ENCODE measurements around the gene MTHFD1.

MTHFD1 gene

GRCh38 chr14:64423987-64424386 is 35.8 kb downstream of the MTHFD1 start:
- no peak overlapping the region for H3K9ac ChIP-seq (ENCODE audit: low read depth, low read length)
- H3K27me3 ChIP-seq (ENCODE audit: insufficient read depth, low read length) = no peaks in the 10 kb centered on the region
- no peak overlapping the region for H3K27ac ChIP-seq (ENCODE audit: low read depth, low read length)
- H3K4me1 ChIP-seq (ENCODE audit: insufficient read depth, low read length) = no peaks in the 10 kb centered on the region
- peaks cover 92% of the 10 kb centered on the region for H3K36me3 ChIP-seq (ENCODE audit: insufficient read depth, low read length)
- 95% methylated on average over 6 of the region's 6 CpGs for WGBS
- H3K9me3 ChIP-seq (ENCODE audit: insufficient read depth, low read depth, low read length) = no peaks in the 10 kb centered on the region
- H3K4me3 ChIP-seq (ENCODE audit: low read length) = no peak overlapping the region

GRCh38 chr14:64434528-64434927 is 46.4 kb downstream of the MTHFD1 start:
- H3K36me3 ChIP-seq (ENCODE audit: insufficient read depth, low read length) = peaks cover 97% of the 10 kb centered on the region

DNA sequence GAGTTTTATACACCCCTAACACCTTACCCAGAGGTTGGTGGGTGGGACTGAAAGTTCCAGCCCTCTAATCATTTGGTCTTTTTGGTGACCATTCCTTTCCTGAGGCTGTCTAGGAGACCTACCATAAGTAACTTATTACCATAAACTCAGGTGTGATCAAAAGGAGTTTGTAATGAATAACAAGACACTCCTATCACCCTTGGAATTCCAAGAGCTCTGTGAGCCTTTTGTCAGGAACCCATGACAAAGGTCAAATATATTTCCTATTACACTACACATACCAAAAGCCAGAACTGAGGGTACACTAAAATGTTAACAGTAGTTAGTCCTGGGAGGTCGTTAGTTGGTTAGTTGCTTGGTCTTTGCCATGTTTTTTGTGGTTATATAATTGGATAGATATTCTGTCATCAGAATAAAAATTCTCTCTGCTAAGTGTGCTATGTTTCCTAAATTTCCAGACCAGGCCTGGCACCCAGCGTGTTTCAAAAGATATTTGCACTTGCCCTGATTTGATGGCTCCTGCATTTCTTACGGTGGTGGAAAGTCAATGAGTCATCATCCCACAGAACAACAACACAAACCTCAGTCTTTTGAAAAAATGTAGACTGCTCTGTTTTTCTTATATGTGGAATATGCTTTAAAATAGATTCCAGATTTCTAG is 50.2 kb downstream of the MTHFD1 start:
- no peaks in the 10 kb centered on the region for H3K4me1 ChIP-seq (ENCODE audit: insufficient read depth, low read length)
- no peak overlapping the region for H3K4me3 ChIP-seq (ENCODE audit: low read length)
- peaks cover 94% of the 10 kb centered on the region for H3K36me3 ChIP-seq (ENCODE audit: insufficient read depth, low read length)
- no peak overlapping the region for H3K9ac ChIP-seq (ENCODE audit: low read depth, low read length)
- no peak overlapping the region for H3K27ac ChIP-seq (ENCODE audit: low read depth, low read length)
- H3K27me3 ChIP-seq (ENCODE audit: insufficient read depth, low read length) = no peaks in the 10 kb centered on the region
- WGBS = 99% methylated on average over 3 of the region's 3 CpGs
- no peaks in the 10 kb centered on the region for H3K9me3 ChIP-seq (ENCODE audit: insufficient read depth, low read depth, low read length)

More at GRCh38 chr14:64434528-64434927, 46.4 kb downstream of the MTHFD1 start:
- Histone ChIP-seq H3K27ac (ENCODE audit: low read depth, low read length) (no peak overlapping the region), H3K9ac (ENCODE audit: low read depth, low read length) (no peak overlapping the region), H3K9me3 (ENCODE audit: insufficient read depth, low read depth, low read length) (no peaks in the 10 kb centered on the region), H3K4me3 (ENCODE audit: low read length) (no peak overlapping the region), H3K4me1 (ENCODE audit: insufficient read depth, low read length) (no peaks in the 10 kb centered on the region), H3K27me3 (ENCODE audit: insufficient read depth, low read length) (no peaks in the 10 kb centered on the region)
- WGBS = 92% methylated on average over 3 of the region's 3 CpGs

DNA sequence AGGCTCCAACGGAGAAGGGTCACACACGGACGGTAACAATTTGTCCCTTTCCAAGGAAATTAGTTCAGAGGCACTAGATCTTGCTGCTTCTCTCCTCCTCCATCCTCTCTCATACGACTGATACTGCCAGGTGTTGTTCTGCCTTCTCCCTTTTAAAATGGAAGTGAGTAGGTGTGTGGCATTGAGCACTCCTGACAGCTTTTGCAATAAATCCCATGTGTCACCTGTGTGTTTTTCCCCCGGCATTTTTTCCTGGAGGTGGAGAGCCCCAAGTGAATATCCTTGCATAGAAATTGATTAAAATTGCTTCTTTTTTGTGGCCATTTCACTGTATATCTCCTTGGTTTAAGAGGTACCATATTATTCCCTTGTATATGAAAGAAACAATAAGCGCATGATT is 51.0 kb downstream of the MTHFD1 start:
- WGBS = 95% methylated on average over 6 of the region's 6 CpGs
- no peak overlapping the region for H3K9ac ChIP-seq (ENCODE audit: low read depth, low read length)
- no peaks in the 10 kb centered on the region for H3K9me3 ChIP-seq (ENCODE audit: insufficient read depth, low read depth, low read length)
- H3K36me3 ChIP-seq (ENCODE audit: insufficient read depth, low read length) = peaks cover 94% of the 10 kb centered on the region
- H3K27me3 ChIP-seq (ENCODE audit: insufficient read depth, low read length) = no peaks in the 10 kb centered on the region
- H3K27ac ChIP-seq (ENCODE audit: low read depth, low read length) = no peak overlapping the region
- H3K4me3 ChIP-seq (ENCODE audit: low read length) = no peak overlapping the region
- no peaks in the 10 kb centered on the region for H3K4me1 ChIP-seq (ENCODE audit: insufficient read depth, low read length)

DNA sequence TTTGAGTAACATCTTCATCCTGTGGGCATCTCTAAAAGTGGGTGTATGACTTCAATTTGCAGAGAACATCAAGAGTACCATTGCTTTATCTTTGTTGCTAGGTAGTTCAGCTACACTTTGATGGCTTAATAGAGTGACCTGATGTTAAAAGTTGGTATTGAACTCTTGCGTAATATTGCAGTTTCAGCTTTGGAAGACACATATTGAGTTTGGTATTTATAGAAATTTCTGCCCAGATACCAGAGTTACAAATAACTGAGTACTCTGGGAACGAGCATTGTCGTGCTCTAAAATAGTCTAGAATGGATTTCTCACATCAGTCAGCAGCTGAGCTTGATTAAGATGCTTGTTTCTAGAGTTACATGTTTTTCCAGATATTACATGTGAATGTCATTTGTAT is 52.3 kb downstream of the MTHFD1 start:
- H3K9me3 ChIP-seq (ENCODE audit: insufficient read depth, low read depth, low read length) = no peaks in the 10 kb centered on the region
- no peak overlapping the region for H3K4me3 ChIP-seq (ENCODE audit: low read length)
- H3K36me3 ChIP-seq (ENCODE audit: insufficient read depth, low read length) = peaks cover 96% of the 10 kb centered on the region
- 98% methylated on average over 3 of the region's 3 CpGs for WGBS
- H3K9ac ChIP-seq (ENCODE audit: low read depth, low read length) = no peak overlapping the region
- no peaks in the 10 kb centered on the region for H3K27me3 ChIP-seq (ENCODE audit: insufficient read depth, low read length)
- H3K4me1 ChIP-seq (ENCODE audit: insufficient read depth, low read length) = peaks cover 2% of the 10 kb centered on the region; the same call in 1 of the 2 replicates
- no peak overlapping the region for H3K27ac ChIP-seq (ENCODE audit: low read depth, low read length)

DNA sequence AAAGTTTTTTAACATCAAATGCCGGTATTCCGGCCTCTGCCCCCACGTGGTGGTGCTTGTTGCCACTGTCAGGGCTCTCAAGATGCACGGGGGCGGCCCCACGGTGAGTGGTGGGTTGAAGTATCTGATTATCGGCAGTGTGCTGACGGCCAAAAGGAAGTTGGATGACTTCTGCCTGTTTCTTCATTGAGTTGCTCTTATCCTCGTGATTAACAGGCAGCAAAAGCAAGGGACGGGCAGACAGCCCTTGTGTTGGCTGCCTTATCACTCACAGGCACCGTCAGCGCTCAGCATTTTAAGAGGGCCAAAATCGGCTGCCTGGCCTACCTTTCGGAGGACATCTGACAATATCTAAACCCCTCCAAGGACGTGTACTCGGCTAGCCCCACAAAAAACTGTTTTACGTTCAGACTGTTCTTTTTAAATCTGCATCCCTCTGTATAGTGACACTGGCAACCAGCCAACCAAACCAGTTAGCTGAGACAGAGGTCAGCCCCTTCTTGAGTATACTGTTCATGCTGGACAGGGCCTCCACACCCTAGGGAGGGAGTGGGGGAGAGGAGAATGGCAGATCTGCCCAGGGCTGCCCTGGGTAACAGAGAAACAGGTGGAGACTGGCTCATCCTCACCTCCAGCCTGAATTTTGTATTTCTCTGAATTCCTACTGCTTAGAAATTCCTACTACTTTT is 54.3 kb downstream of the MTHFD1 start:
- Histone ChIP-seq H3K9me3 (ENCODE audit: insufficient read depth, low read depth, low read length) (no peaks in the 10 kb centered on the region), H3K4me1 (ENCODE audit: insufficient read depth, low read length) (peaks cover 4% of the 10 kb centered on the region; the same call in 1 of the 2 replicates), H3K27ac (ENCODE audit: low read depth, low read length) (no peak overlapping the region), H3K9ac (ENCODE audit: low read depth, low read length) (no peak overlapping the region), H3K4me3 (ENCODE audit: low read length) (no peak overlapping the region), H3K36me3 (ENCODE audit: insufficient read depth, low read length) (peaks cover 96% of the 10 kb centered on the region), H3K27me3 (ENCODE audit: insufficient read depth, low read length) (no peaks in the 10 kb centered on the region)
- WGBS = 96% methylated on average over 17 of the region's 17 CpGs

DNA sequence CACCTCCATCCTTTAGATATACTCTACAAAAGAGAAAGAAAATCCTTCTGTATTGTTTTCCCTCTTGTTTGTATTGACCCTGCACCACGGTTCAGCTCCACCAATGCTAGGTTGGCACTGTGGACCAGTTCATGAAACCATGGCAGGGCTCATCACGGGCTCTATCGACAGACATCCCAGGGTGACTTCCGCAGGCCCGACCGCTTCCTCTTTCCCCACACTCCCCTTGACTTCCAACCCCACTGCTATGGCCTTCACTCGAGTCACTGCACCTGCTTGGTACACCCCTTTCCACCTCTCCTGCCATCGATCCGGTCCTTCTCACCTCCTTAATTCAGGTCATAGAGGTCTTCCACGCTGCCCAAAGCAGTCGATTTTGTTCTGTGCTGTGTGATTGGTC is 56.0 kb downstream of the MTHFD1 start:
- no peaks in the 10 kb centered on the region for H3K27me3 ChIP-seq (ENCODE audit: insufficient read depth, low read length)
- H3K9ac ChIP-seq (ENCODE audit: low read depth, low read length) = no peak overlapping the region
- no peak overlapping the region for H3K4me3 ChIP-seq (ENCODE audit: low read length)
- no peaks in the 10 kb centered on the region for H3K9me3 ChIP-seq (ENCODE audit: insufficient read depth, low read depth, low read length)
- H3K27ac ChIP-seq (ENCODE audit: low read depth, low read length) = no peak overlapping the region
- peaks cover 4% of the 10 kb centered on the region; the same call in 1 of the 2 replicates for H3K4me1 ChIP-seq (ENCODE audit: insufficient read depth, low read length)
- H3K36me3 ChIP-seq (ENCODE audit: insufficient read depth, low read length) = peaks cover 94% of the 10 kb centered on the region
- 95% methylated on average over 11 of the region's 11 CpGs for WGBS

- WGBS = 88% methylated on average over 6 of the region's 7 CpGs
- no peaks in the 10 kb centered on the region for H3K9me3 ChIP-seq (ENCODE audit: insufficient read depth, low read depth, low read length)
- H3K36me3 ChIP-seq (ENCODE audit: insufficient read depth, low read length) = peaks cover 94% of the 10 kb centered on the region
- peaks cover 4% of the 10 kb centered on the region; the same call in 1 of the 2 replicates for H3K4me1 ChIP-seq (ENCODE audit: insufficient read depth, low read length)
- peak overlapping the region; percentile 8; the same call in 1 of the 2 replicates for H3K9ac ChIP-seq (ENCODE audit: low read depth, low read length)
- H3K27ac ChIP-seq (ENCODE audit: low read depth, low read length) = no peak overlapping the region; the same call in 1 of the 2 replicates
- H3K4me3 ChIP-seq (ENCODE audit: low read length) = no peak overlapping the region
- H3K27me3 ChIP-seq (ENCODE audit: insufficient read depth, low read length) = no peaks in the 10 kb centered on the region
Measured at GRCh38 chr14:64444984-64445845, 57.1 kb downstream of the MTHFD1 start.

- 94% methylated on average over 5 of the region's 5 CpGs for WGBS
- Histone ChIP-seq H3K27me3 (ENCODE audit: insufficient read depth, low read length) (no peaks in the 10 kb centered on the region), H3K27ac (ENCODE audit: low read depth, low read length) (no peak overlapping the region), H3K4me1 (ENCODE audit: insufficient read depth, low read length) (peaks cover 4% of the 10 kb centered on the region; the same call in 1 of the 2 replicates), H3K9ac (ENCODE audit: low read depth, low read length) (no peak overlapping the region), H3K9me3 (ENCODE audit: insufficient read depth, low read depth, low read length) (no peaks in the 10 kb centered on the region), H3K36me3 (ENCODE audit: insufficient read depth, low read length) (peaks cover 96% of the 10 kb centered on the region), H3K4me3 (ENCODE audit: low read length) (no peak overlapping the region)
Measured at GRCh38 chr14:64447876-64448670, 59.9 kb downstream of the MTHFD1 start.

DNA sequence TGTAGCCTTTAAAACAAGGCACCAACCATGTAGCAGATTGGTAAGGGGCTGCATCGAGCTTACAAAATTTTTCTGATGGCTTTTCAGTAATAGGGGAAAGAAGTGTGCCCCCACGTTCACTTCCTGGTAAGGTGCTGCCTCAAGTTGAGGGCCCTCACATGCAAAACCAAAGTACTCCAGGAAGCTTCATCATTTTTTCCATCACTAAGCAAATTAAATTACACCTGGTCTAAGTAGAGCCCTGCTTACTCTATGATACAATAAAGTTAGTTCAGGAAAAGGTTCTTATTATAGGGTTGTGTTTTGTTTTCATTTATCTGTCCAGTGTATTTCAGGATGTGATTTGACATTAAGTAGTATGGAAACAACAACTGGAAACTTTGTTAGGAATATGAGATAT is 62.1 kb downstream of the MTHFD1 start:
- H3K9ac ChIP-seq (ENCODE audit: low read depth, low read length) = no peak overlapping the region
- H3K27me3 ChIP-seq (ENCODE audit: insufficient read depth, low read length) = no peaks in the 10 kb centered on the region
- 98% methylated on average over 2 of the region's 2 CpGs for WGBS
- H3K4me1 ChIP-seq (ENCODE audit: insufficient read depth, low read length) = peaks cover 4% of the 10 kb centered on the region; the same call in 1 of the 2 replicates
- H3K4me3 ChIP-seq (ENCODE audit: low read length) = no peak overlapping the region
- H3K9me3 ChIP-seq (ENCODE audit: insufficient read depth, low read depth, low read length) = no peaks in the 10 kb centered on the region
- no peak overlapping the region for H3K27ac ChIP-seq (ENCODE audit: low read depth, low read length)
- peaks cover 96% of the 10 kb centered on the region for H3K36me3 ChIP-seq (ENCODE audit: insufficient read depth, low read length)

Data from HUES64 (cell line).